Cardiac fibroblast (primary cell): ENCODE data around the gene SPIB.
"Not testable (repeated sequence)": the region's sequence is repeated elsewhere in the genome, so short reads cannot be mapped to it uniquely, and the experiment has no call there.

ENCODE experiments used
- DNase-seq, 2 donors: peaks; one replicate each; pipeline versions ENCODE4 v3.0.0 to v3.0.0-alpha.2; 2010; ENCODE audit warnings: low read depth in 2 of 2
- H3K4me3 ChIP-seq, 2 donors: replicated peaks in 1 of 2; 1 replicate in 1 of 2; 2 replicates in 1 of 2; pipeline ENCODE4 v1.5.1; 2011; ENCODE audit warnings: low read depth in 2 of 2, low read length in 2 of 2, mild to moderate bottlenecking in 2 of 2, moderate library complexity in 1 of 2
- CTCF ChIP-seq: IDR thresholded peaks from one replicate; pipeline ENCODE4 v1.5.1; 2011; ENCODE audit warnings: low read depth, mild to moderate bottlenecking, low read length, inconsistent platforms

The SPIB gene

GRCh38 chr19:50433201-50434180, 14.8 kb downstream of the SPIB start:
- no peak for TF ChIP-seq CTCF
- no peak overlapping the region for H3K4me3 ChIP-seq
- DNase-seq: no peak

DNA sequence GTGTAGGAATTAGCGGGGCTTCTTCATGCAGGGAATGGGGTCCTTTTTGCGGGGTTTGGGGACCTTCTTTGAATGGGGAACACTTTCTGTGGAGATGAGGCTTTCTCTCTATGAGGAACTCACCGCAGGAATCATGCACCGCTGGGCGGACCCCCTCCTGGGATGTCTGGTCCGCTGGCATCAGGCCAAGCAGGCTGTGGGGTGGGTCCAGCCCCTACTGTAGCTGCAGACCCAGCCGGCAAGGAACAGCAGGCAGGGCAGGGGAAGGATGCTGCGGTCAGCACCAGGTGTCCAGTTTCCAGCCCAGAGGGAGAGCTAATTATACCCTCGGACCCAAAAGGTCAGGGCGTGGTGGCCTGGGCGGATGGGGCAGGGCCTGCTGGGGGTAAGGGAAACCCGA, 15.8 kb downstream of the SPIB start:
- H3K4me3 ChIP-seq: no peak overlapping the region
- no peak for DNase-seq
- no peak for TF ChIP-seq CTCF

GRCh38 chr19:50435221-50435620, 16.5 kb downstream of the SPIB start:
- no peak for DNase-seq
- no peak for TF ChIP-seq CTCF
- no peak overlapping the region for H3K4me3 ChIP-seq

GRCh38 chr19:50435627-50436026, 16.9 kb downstream of the SPIB start:
- DNase-seq: no peak
- TF ChIP-seq CTCF: no peak
- H3K4me3 ChIP-seq: no peak overlapping the region

DNA sequence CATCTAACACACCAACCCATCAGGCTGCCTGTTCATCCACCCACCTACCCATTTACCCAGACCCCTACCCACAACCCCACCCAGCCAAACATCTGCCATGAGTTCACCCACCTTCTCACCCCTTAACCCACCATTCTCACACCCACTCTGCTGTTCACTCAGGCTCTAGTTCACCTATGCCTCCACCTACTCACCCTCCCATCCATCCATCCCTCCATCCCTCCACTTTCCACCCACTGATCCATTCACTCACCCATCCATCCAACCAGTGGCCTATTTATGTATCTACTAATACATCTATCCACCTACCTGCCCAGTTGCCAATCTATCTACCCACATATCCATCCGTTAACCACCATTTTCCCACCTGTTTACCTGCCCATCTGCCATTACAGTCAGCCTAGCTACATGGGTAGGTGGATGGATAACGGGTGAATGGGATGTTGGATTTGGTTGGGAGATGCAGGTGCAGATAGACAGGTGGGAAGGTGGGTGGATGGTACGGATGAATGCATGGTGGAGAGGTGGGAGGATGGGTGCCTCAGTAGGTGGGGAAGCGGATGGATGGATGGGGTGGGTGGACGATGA, 19.2 kb downstream of the SPIB start:
- H3K4me3 ChIP-seq: no peak overlapping the region
- no peak for DNase-seq
- no peak for TF ChIP-seq CTCF

GRCh38 chr19:50439130-50439529, 20.4 kb downstream of the SPIB start:
- not testable (repeated sequence) for DNase-seq

GRCh38 chr19:50444059-50444458, 25.3 kb downstream of the SPIB start:
- DNase-seq: no peak
- TF ChIP-seq CTCF: no peak
- no peak overlapping the region for H3K4me3 ChIP-seq

More at GRCh38 chr19:50439130-50439529, 20.4 kb downstream of the SPIB start:
- H3K4me3 ChIP-seq: not testable (repeated sequence)
